ENCODE data around the gene DLST.
A peak's percentile ranks its signal among the peaks of the same experiment; 100 is the strongest.
"Not testable (repeated sequence)": the region's sequence is repeated elsewhere in the genome, so short reads cannot be mapped to it uniquely, and the experiment has no call there.

DLST gene

GRCh38 chr14:74932401-74932901 lies 50.7 kb downstream of the DLST start:
- Histone ChIP-seq H3K4me3 (ENCODE audit: low read length in 2 of 2) (no peak overlapping the region), H3K27me3 (ENCODE audit: control insufficient read depth in 1 of 2, insufficient read depth in 2 of 2, low read length in 2 of 2) (no peaks in the 10 kb centered on the region), H3K36me3 (ENCODE audit: control insufficient read depth in 2 of 2, insufficient read depth in 2 of 2, low read length in 2 of 2) (no peaks in the 10 kb centered on the region), H3K4me1 (ENCODE audit: control insufficient read depth, insufficient read depth, low read length) (peaks cover 14% of the 10 kb centered on the region), H3K27ac (ENCODE audit: low read length) (no peak overlapping the region), H3K9ac (ENCODE audit: low read length in 2 of 2) (no peak overlapping the region), H3K9me3 (ENCODE audit: control insufficient read depth in 2 of 2, low read length in 2 of 2) (no peaks in the 10 kb centered on the region)

GRCh38 chr14:74932936-74933335 lies 51.2 kb downstream of the DLST start:
- not testable (repeated sequence) for H3K27me3 ChIP-seq (ENCODE audit: control insufficient read depth in 1 of 2, insufficient read depth in 2 of 2, low read length in 2 of 2); H3K4me3 ChIP-seq (ENCODE audit: low read length in 2 of 2); H3K36me3 ChIP-seq (ENCODE audit: control insufficient read depth in 2 of 2, insufficient read depth in 2 of 2, low read length in 2 of 2); H3K27ac ChIP-seq (ENCODE audit: low read length); H3K9ac ChIP-seq (ENCODE audit: low read length in 2 of 2); H3K9me3 ChIP-seq (ENCODE audit: control insufficient read depth in 2 of 2, low read length in 2 of 2)
- peaks cover 14% of the 10 kb centered on the region for H3K4me1 ChIP-seq (ENCODE audit: control insufficient read depth, insufficient read depth, low read length)

GRCh38 chr14:74934041-74934440 lies 52.3 kb downstream of the DLST start:
- Histone ChIP-seq H3K27ac (ENCODE audit: low read length) (no peak overlapping the region), H3K36me3 (ENCODE audit: control insufficient read depth in 2 of 2, insufficient read depth in 2 of 2, low read length in 2 of 2) (no peaks in the 10 kb centered on the region), H3K9ac (ENCODE audit: low read length in 2 of 2) (no peak overlapping the region), H3K9me3 (ENCODE audit: control insufficient read depth in 2 of 2, low read length in 2 of 2) (no peaks in the 10 kb centered on the region), H3K4me1 (ENCODE audit: control insufficient read depth, insufficient read depth, low read length) (peaks cover 16% of the 10 kb centered on the region), H3K4me3 (ENCODE audit: low read length in 2 of 2) (no peak overlapping the region), H3K27me3 (ENCODE audit: control insufficient read depth in 1 of 2, insufficient read depth in 2 of 2, low read length in 2 of 2) (no peaks in the 10 kb centered on the region)

GRCh38 chr14:74934476-74935359 lies 53.0 kb downstream of the DLST start:
- H3K27me3 ChIP-seq (ENCODE audit: control insufficient read depth in 1 of 2, insufficient read depth in 2 of 2, low read length in 2 of 2): no peaks in the 10 kb centered on the region
- H3K4me3 ChIP-seq (ENCODE audit: low read length in 2 of 2): no peak overlapping the region
- no peak overlapping the region for H3K27ac ChIP-seq (ENCODE audit: low read length)
- H3K4me1 ChIP-seq (ENCODE audit: control insufficient read depth, insufficient read depth, low read length): peaks cover 23% of the 10 kb centered on the region
- no peak overlapping the region for H3K9ac ChIP-seq (ENCODE audit: low read length in 2 of 2)
- no peaks in the 10 kb centered on the region for H3K36me3 ChIP-seq (ENCODE audit: control insufficient read depth in 2 of 2, insufficient read depth in 2 of 2, low read length in 2 of 2)
- no peaks in the 10 kb centered on the region for H3K9me3 ChIP-seq (ENCODE audit: control insufficient read depth in 2 of 2, low read length in 2 of 2)

GRCh38 chr14:74935360-74935680 lies 53.6 kb downstream of the DLST start:
- Histone ChIP-seq H3K36me3 (ENCODE audit: control insufficient read depth in 2 of 2, insufficient read depth in 2 of 2, low read length in 2 of 2) (no peaks in the 10 kb centered on the region), H3K27me3 (ENCODE audit: control insufficient read depth in 1 of 2, insufficient read depth in 2 of 2, low read length in 2 of 2) (no peaks in the 10 kb centered on the region), H3K9me3 (ENCODE audit: control insufficient read depth in 2 of 2, low read length in 2 of 2) (no peaks in the 10 kb centered on the region), H3K4me1 (ENCODE audit: control insufficient read depth, insufficient read depth, low read length) (peaks cover 28% of the 10 kb centered on the region), H3K4me3 (ENCODE audit: low read length in 2 of 2) (no peak overlapping the region), H3K27ac (ENCODE audit: low read length) (no peak overlapping the region), H3K9ac (ENCODE audit: low read length in 2 of 2) (no peak overlapping the region)

GRCh38 chr14:74936151-74936550 lies 54.4 kb downstream of the DLST start:
- Histone ChIP-seq H3K36me3 (ENCODE audit: control insufficient read depth in 2 of 2, insufficient read depth in 2 of 2, low read length in 2 of 2) (no peaks in the 10 kb centered on the region), H3K4me1 (ENCODE audit: control insufficient read depth, insufficient read depth, low read length) (peaks cover 31% of the 10 kb centered on the region), H3K27ac (ENCODE audit: low read length) (no peak overlapping the region), H3K4me3 (ENCODE audit: low read length in 2 of 2) (no peak overlapping the region), H3K9me3 (ENCODE audit: control insufficient read depth in 2 of 2, low read length in 2 of 2) (no peaks in the 10 kb centered on the region), H3K9ac (ENCODE audit: low read length in 2 of 2) (no peak overlapping the region), H3K27me3 (ENCODE audit: control insufficient read depth in 1 of 2, insufficient read depth in 2 of 2, low read length in 2 of 2) (no peaks in the 10 kb centered on the region)

- Histone ChIP-seq H3K4me3 (ENCODE audit: low read length in 2 of 2) (no peak overlapping the region), H3K9ac (ENCODE audit: low read length in 2 of 2) (no peak overlapping the region), H3K27ac (ENCODE audit: low read length) (no peak overlapping the region), H3K27me3 (ENCODE audit: control insufficient read depth in 1 of 2, insufficient read depth in 2 of 2, low read length in 2 of 2) (no peaks in the 10 kb centered on the region), H3K4me1 (ENCODE audit: control insufficient read depth, insufficient read depth, low read length) (peaks cover 34% of the 10 kb centered on the region), H3K9me3 (ENCODE audit: control insufficient read depth in 2 of 2, low read length in 2 of 2) (no peaks in the 10 kb centered on the region), H3K36me3 (ENCODE audit: control insufficient read depth in 2 of 2, insufficient read depth in 2 of 2, low read length in 2 of 2) (no peaks in the 10 kb centered on the region)
Observed at GRCh38 chr14:74936731-74937130, 55.0 kb downstream of the DLST start.

GRCh38 chr14:74937171-74937570 lies 55.5 kb downstream of the DLST start:
- Histone ChIP-seq H3K9ac (ENCODE audit: low read length in 2 of 2) (no peak overlapping the region), H3K4me1 (ENCODE audit: control insufficient read depth, insufficient read depth, low read length) (peaks cover 38% of the 10 kb centered on the region), H3K9me3 (ENCODE audit: control insufficient read depth in 2 of 2, low read length in 2 of 2) (no peaks in the 10 kb centered on the region), H3K27ac (ENCODE audit: low read length) (no peak overlapping the region), H3K36me3 (ENCODE audit: control insufficient read depth in 2 of 2, insufficient read depth in 2 of 2, low read length in 2 of 2) (no peaks in the 10 kb centered on the region), H3K27me3 (ENCODE audit: control insufficient read depth in 1 of 2, insufficient read depth in 2 of 2, low read length in 2 of 2) (no peaks in the 10 kb centered on the region), H3K4me3 (ENCODE audit: low read length in 2 of 2) (no peak overlapping the region)

- Histone ChIP-seq H3K4me3 (ENCODE audit: low read length in 2 of 2) (no peak overlapping the region), H3K27me3 (ENCODE audit: control insufficient read depth in 1 of 2, insufficient read depth in 2 of 2, low read length in 2 of 2) (no peaks in the 10 kb centered on the region), H3K4me1 (ENCODE audit: control insufficient read depth, insufficient read depth, low read length) (peaks cover 41% of the 10 kb centered on the region), H3K9me3 (ENCODE audit: control insufficient read depth in 2 of 2, low read length in 2 of 2) (no peaks in the 10 kb centered on the region), H3K36me3 (ENCODE audit: control insufficient read depth in 2 of 2, insufficient read depth in 2 of 2, low read length in 2 of 2) (no peaks in the 10 kb centered on the region), H3K9ac (ENCODE audit: low read length in 2 of 2) (no peak overlapping the region), H3K27ac (ENCODE audit: low read length) (peak overlapping the region; percentile 31)
Observed at GRCh38 chr14:74938531-74939495, 57.1 kb downstream of the DLST start.

- Histone ChIP-seq H3K4me1 (ENCODE audit: control insufficient read depth, insufficient read depth, low read length) (peaks cover 30% of the 10 kb centered on the region), H3K9ac (ENCODE audit: low read length in 2 of 2) (peak overlapping the region in 1 of 2 donors; percentile 45), H3K27me3 (ENCODE audit: control insufficient read depth in 1 of 2, insufficient read depth in 2 of 2, low read length in 2 of 2) (no peaks in the 10 kb centered on the region), H3K9me3 (ENCODE audit: control insufficient read depth in 2 of 2, low read length in 2 of 2) (no peaks in the 10 kb centered on the region), H3K36me3 (ENCODE audit: control insufficient read depth in 2 of 2, insufficient read depth in 2 of 2, low read length in 2 of 2) (no peaks in the 10 kb centered on the region), H3K4me3 (ENCODE audit: low read length in 2 of 2) (no peak overlapping the region), H3K27ac (ENCODE audit: low read length) (peak overlapping the region; percentile 18)
Observed at GRCh38 chr14:74940956-74941565, 59.3 kb downstream of the DLST start.

Measured in stomach smooth muscle (tissue), 2 donors.